Stimulated activated CD4-positive, alpha-beta T cell treated with anti-CD3 and anti-CD28 coated beads, Interleukin-15, amount 100 ng/mL, for 24 hours (primary cell): ENCODE results near the gene HMCN1.

Experiments
- DNase-seq: peaks from one replicate; pipeline ENCODE4 v3.0.0-alpha.2; 2020

Gene HMCN1

DNA sequence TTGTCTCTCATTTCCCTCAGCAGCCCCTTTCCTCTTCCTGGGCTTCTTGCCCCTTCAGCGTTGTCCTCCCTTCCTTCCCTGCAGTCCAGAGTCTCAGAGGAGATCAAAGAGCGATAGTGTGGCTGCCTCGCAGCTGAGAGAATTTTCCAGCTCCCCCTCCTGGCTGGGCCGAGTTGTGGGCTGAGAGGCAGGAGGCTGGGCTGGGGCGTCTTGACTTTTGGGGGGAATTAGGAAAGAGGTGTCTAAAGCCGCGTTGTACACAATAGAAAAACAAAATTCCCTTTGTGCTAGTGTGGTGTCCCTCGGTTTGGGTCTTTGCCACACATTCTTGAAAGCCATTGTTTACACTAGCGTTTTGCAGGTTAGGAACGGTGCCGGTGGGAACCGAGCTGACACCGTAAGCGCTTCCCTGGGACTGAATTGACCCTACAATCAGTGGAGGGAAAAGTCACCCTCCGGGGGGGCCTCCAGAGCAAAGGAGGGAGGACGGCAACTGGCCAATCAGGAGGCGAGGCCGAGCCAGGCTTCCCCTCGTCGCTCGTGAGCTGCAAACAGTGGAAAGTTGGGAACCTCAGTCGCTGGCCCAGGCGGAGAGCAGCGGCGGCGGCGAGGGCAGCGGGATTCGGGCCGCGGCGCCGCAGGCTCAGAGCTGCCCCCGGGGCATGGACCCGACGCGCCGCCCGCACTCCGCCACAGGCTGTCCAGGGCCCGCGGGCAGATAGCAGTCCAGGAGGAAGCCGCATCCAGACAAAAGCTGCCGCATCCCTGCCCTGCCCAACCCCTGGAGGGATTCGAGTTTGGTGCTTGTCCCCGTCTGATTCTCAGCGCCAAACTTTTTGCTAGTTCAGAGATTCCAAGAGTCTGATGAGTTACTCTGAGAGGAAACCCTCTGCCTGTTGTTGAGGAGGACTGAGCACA is at the start of gene HMCN1:
HMCN1 (plus strand) TSS at position 574 of the 918 bp plus-strand sequence. CDS start 389 bp downstream, outside the sequence.
- DNase-seq, result peak; percentile 25

DNA sequence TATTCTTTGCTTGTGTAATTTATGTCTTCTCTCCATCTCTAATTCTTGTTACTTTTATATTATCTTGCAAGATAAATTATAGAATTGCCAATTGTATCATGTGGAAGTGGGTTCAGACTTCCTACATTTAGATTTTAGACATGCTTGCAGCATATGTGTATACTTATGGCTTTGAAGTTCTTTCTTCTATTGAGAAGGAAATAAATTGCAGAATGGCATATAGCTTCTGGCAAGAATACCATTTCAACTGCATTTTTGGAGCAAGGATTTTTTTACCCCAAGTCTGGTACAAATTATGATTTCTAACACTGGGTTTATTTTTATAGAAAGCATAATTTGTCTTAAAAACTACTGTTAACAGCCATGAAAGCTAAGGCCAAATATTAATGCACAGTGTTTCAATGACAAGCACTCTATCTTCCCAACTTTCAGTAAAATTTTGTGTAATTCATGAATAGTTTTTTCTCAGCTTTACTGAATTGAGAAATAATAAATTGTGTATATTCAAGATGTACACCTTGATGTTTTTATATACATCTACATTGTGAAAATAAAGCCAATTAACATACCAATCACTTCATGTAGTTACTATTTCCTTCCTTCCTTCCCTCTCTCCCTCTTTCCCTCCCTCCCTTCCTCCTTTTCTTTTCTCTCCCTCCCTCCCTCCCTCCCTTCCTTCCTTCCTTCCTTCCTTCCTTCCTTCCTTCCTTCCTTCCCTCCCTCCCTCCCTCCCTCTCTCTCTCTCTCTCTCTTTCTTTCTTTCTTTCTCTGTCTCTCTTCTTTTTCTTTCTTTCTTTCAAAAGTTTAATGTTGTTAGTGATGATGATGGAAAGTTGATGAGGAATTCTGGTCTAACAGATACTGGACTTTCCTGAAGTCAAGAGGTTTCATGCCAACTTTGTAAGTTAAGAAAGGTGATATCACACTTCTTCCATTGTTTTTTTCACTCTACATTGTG is 47.1 kb upstream of the HMCN1 start:
- DNase-seq, result no peak

- no peak for DNase-seq
These were observed 43.7 kb upstream of the HMCN1 start for GRCh38 chr1:185690527-185690926.

GRCh38 chr1:185693654-185694053 is 40.5 kb upstream of the HMCN1 start:
- no peak for DNase-seq

- DNase-seq, result peak; percentile 24
These were observed 40.1 kb upstream of the HMCN1 start for GRCh38 chr1:185694081-185694480.

GRCh38 chr1:185695299-185695698 is 38.9 kb upstream of the HMCN1 start:
- DNase-seq, result no peak

- DNase-seq, result no peak
These were observed 37.6 kb upstream of the HMCN1 start for GRCh38 chr1:185696422-185697150.

DNA sequence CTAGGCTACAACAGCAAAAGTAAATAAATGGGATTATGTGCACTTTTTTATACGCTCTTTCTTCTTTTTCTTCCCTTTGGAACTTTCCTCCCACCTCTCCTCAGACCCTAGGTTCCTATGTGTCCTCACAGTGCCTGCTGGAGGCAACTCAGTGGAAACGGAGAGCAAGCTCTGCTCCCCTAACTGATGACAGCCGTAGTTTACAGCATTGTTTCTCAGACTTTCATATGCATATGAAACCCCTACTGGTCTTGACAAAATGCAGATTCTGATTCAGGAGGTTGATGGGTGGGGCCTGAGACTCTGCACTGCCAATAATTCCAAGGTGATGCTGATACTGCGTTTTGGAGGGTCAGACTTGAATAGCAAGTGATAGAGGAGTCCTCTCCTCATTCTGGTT is 34.3 kb upstream of the HMCN1 start:
- DNase-seq, result no peak

DNA sequence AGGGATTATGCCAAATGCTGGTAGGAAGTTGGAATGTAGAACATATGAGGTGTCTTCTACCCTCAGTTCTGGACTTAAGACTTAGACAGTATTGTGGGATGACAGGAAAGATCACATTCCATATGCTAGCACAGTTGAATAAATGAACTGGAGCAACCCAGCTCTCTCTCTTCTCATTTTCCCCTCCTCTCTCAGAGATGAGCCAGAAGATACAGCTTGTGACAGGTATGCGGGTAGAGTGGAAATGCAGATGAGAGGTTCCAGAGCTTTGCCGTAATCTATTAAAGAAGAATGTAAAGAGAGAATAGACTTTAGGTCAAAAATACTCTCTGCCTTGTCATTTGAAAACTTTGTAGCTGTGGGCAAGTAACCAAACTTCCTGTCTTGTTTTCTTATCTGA is 32.5 kb upstream of the HMCN1 start:
- DNase-seq, result no peak

- DNase-seq, result no peak
These were observed 30.0 kb upstream of the HMCN1 start for GRCh38 chr1:185704181-185704580.

- no peak for DNase-seq
These were observed 18.1 kb upstream of the HMCN1 start for GRCh38 chr1:185716095-185716494.

- no peak for DNase-seq
These were observed 15.2 kb upstream of the HMCN1 start for GRCh38 chr1:185719021-185719420.

DNA sequence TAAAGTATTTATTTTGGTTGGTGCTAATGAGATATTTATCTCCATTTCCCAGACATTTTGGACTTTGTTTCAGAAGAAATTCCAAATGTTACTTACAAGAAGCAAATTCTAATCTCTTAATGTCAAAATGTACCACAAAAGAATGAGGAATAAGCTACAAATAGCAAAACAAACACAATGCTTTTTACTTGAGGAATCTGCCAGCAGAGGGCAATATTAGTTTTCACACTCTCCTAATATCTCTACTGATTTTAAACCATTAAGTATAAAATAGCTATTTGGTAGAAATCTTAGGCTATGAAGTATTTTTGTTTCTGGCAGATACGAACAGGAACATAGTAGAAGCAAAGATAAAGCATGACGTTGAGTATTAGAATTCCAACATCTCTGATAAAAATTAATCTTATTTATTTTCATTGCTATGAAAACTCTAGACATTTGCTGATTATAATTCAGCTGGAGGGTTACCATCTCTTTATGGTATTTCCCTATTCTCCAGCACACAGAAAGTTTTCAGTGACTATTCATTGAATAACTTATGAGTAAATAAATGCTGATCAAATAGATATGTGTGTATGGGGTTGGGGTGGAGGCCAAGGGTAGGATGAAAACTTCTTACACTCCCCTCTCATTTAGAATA is 13.4 kb upstream of the HMCN1 start:
- DNase-seq, result no peak

GRCh38 chr1:185721553-185721952 is 12.6 kb upstream of the HMCN1 start:
- DNase-seq, result no peak

- no peak for DNase-seq
These were observed 12.1 kb upstream of the HMCN1 start for GRCh38 chr1:185722098-185722497.

DNA sequence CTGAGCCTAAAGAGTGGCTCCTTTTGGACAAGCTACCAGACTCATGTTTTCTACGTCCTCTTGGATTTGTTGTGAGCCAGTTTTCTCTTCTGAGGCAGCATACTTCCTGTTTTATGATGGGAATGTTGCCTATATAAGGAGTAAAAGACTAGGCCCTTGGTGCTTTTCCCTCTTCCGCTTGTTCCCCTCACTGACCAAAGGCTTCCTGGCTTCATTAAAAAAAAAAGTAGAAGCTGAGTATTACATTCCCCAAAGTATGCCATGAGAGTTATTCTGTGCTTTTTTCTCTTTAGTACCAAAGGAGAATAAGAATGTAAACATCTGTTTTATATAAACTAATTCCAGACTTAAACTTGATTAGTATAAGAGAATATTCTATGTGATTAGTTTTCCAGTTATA is 6.5 kb upstream of the HMCN1 start:
- no peak for DNase-seq

GRCh38 chr1:185731446-185731845 is 2.7 kb upstream of the HMCN1 start:
- no peak for DNase-seq

DNA sequence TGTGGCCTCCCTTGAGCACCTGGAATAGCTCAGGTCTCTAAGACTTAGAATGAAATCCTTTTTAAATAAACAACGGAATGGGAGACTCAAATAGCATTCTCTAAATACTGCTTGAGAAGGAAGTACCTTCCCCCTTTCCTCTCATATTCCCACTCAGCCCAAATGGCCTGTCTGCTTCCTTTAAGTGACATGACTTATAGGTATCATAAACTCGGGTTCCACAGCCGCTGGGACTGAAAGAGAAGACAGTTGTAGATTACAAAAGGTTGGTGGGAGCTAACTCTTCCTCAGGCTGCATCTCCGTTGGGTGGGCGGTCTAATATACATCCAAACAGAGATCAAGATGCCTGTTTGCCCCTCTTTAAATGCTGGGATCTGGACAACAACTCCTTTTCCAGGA is 1.2 kb upstream of the HMCN1 start:
- no peak for DNase-seq

- DNase-seq, result no peak
These were observed 924 bp downstream of the HMCN1 start for GRCh38 chr1:185734929-185735700.

DNA sequence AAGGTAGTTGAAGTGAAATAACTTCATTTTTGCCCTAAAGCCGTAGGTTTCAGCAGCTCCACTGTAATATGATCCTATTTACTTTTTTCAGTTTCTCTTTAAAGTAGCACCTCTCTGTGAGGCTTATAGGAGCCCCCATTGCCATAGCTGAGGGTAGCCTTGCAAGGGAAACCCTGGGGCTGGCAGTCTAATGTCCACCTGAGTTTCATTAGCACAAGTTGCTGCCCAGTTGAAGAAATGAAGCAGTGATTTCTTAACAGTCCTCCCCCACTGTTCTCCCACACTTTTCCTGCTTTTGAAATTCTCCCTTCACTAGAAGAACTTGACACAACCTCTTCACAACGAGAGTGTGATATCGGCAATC is 1.5 kb downstream of the HMCN1 start:
- no peak for DNase-seq

GRCh38 chr1:185739967-185740366 is 5.8 kb downstream of the HMCN1 start:
- DNase-seq, result no peak

GRCh38 chr1:185741551-185741950 is 7.4 kb downstream of the HMCN1 start:
- DNase-seq, result no peak
